ENCODE data around the gene HS2ST1.

- no peak for TF ChIP-seq ZFP30 (CRISPR knock-in tag; IDR thresholded peaks at IDR 0.05)
- TF ChIP-seq PATZ1 (CRISPR knock-in tag; IDR thresholded peaks at IDR 0.05; ENCODE audit: borderline replicate concordance) = no peak
- no peak for TF ChIP-seq PPARA (CRISPR knock-in tag; IDR thresholded peaks at IDR 0.05; ENCODE audit: borderline replicate concordance)
- no peak for TF ChIP-seq ZFP3 (CRISPR knock-in tag; IDR thresholded peaks at IDR 0.05)
- TF ChIP-seq ZC3H10 (CRISPR knock-in tag; IDR thresholded peaks at IDR 0.05) = no peak
- TF ChIP-seq ZNF8 (CRISPR knock-in tag; IDR thresholded peaks at IDR 0.05) = no peak
- no peak for TF ChIP-seq SNAI2 (CRISPR knock-in tag; IDR thresholded peaks at IDR 0.05)
- TF ChIP-seq ARNTL (CRISPR knock-in tag; IDR thresholded peaks at IDR 0.05; ENCODE audit: borderline replicate concordance, low read depth) = no peak
- no peak for TF ChIP-seq TCF4 (CRISPR knock-in tag; IDR thresholded peaks at IDR 0.05; ENCODE audit: borderline replicate concordance)
- TF ChIP-seq ISL1 (CRISPR knock-in tag; IDR thresholded peaks at IDR 0.05) = no peak
- no peak for TF ChIP-seq ESRRG (CRISPR knock-in tag; IDR thresholded peaks at IDR 0.05)
- no peak for TF ChIP-seq CSDC2 (CRISPR knock-in tag; IDR thresholded peaks at IDR 0.05)
- no peak for TF ChIP-seq BACH2 (CRISPR knock-in tag; IDR thresholded peaks at IDR 0.05; ENCODE audit: borderline replicate concordance)
- TF ChIP-seq OSR1 (CRISPR knock-in tag; IDR thresholded peaks at IDR 0.05) = no peak
These were observed 86.0 kb downstream of the HS2ST1 start for GRCh38 chr1:87000460-87000859.

All from SK-N-SH treated with all-trans-retinoic acid at 6 μM for 48 hours (cell line).